ENCODE measurements around the gene MLH3.

DNA sequence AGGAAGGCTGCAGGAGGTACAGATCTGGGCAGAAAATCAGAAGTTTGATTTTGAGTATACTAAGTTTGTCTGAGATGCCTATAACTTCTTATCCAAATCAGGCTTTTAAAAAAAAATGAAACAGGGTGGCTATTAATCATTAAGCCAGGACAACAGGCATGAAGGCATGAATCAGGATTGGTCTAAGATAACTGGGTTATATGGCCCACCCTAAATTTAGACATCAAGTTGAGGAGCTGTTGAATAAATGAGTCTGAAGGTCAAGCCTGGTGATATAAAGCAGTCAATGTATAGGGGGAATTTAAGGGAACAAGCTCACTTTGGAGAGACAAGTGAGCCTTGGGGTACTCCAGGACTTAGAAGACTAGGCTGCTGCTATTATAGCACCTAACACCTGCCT lies 46.9 kb upstream of the MLH3 start:
- TF ChIP-seq, protein P1, sequence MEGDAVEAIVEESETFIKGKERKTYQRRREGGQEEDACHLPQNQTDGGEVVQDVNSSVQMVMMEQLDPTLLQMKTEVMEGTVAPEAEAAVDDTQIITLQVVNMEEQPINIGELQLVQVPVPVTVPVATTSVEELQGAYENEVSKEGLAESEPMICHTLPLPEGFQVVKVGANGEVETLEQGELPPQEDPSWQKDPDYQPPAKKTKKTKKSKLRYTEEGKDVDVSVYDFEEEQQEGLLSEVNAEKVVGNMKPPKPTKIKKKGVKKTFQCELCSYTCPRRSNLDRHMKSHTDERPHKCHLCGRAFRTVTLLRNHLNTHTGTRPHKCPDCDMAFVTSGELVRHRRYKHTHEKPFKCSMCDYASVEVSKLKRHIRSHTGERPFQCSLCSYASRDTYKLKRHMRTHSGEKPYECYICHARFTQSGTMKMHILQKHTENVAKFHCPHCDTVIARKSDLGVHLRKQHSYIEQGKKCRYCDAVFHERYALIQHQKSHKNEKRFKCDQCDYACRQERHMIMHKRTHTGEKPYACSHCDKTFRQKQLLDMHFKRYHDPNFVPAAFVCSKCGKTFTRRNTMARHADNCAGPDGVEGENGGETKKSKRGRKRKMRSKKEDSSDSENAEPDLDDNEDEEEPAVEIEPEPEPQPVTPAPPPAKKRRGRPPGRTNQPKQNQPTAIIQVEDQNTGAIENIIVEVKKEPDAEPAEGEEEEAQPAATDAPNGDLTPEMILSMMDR (IDR thresholded peaks at IDR 0.05; ENCODE audit: low read depth, low read length) = no peak
- no peak for TF ChIP-seq POLR2A (IDR thresholded peaks at IDR 0.05; ENCODE audit: extremely low read depth, insufficient read length)

All from NB4 (cell line).